ENCODE measurements around the gene RPS27. TPM values are rescaled to one million over a fixed set of nuclear protein-coding genes. Genes with fewer than 3 reads are reported as not detected.

The RPS27 gene
- total and polyA plus RNA-seq, 10 of the 15 experiments (the other 5 are each of a cell fraction or from before 2014, with no cell fraction given): 2,708 to 14,234 (median 8,874) TPM

DNA sequence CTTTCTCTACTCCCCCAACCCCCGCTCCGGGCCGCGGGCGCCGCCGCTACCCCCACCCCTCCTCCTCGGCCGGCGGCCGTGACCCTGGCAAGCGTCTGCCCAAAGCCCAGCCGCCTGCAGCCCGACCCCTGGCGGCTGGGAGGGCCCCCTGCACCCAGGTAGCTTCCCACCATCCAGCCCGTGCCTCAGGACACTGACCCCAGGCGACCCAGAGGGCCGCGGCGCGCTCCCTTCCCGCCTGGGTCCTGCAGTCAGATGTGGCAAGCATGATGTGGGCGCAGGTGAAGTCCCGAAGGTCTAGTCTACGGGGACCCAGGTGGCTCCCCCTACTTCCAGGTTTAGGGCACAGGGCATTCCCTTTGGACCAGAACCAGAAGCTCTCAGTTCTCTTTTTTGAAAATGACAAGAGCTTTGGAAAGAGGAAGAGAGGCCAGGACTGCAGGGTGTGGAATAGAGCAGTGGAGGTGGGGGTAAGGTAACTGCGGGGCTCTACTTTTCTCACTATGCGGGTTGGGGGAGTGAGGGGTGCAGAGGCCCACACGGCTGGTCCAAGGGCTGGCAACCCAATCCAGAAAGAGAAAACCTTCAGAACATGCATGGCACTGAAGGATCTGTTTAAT, 43.8 kb upstream of the RPS27 start, which contains the start of gene DENND4B (continued):
- TF ChIP-seq, protein P1, sequence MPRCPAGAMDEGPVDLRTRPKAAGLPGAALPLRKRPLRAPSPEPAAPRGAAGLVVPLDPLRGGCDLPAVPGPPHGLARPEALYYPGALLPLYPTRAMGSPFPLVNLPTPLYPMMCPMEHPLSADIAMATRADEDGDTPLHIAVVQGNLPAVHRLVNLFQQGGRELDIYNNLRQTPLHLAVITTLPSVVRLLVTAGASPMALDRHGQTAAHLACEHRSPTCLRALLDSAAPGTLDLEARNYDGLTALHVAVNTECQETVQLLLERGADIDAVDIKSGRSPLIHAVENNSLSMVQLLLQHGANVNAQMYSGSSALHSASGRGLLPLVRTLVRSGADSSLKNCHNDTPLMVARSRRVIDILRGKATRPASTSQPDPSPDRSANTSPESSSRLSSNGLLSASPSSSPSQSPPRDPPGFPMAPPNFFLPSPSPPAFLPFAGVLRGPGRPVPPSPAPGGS (IDR thresholded peaks at IDR 0.05; ENCODE audit: borderline replicate concordance, insufficient read depth, low read depth, low read length, poor library complexity, severe bottlenecking): peak; percentile 83
- TF ChIP-seq NFXL1 (IDR thresholded peaks at IDR 0.05; ENCODE audit: borderline replicate concordance) (no peak), NR2F1 (conservative IDR thresholded peaks at IDR 0.05) (peak; percentile 87), YY1 (IDR thresholded peaks at IDR 0.05; ENCODE audit: low read depth, low read length) (peak; percentile 73; the same call in 1 of the 2 replicates), POU2F2 (IDR thresholded peaks at IDR 0.05; ENCODE audit: borderline replicate concordance, low read depth, low read length) (peak; percentile 33; the same call in 1 of the 3 replicates), TCF3 (IDR thresholded peaks at IDR 0.05; ENCODE audit: borderline replicate concordance, insufficient read depth, low read depth, low read length) (peak; percentile 51; the same call in 1 of the 2 replicates), ZNF24 (IDR thresholded peaks at IDR 0.05) (no peak), SMC3 (IDR thresholded peaks at IDR 0.05; ENCODE audit: borderline replicate concordance, low read length) (peak; percentile 65; the same call in 1 of the 2 replicates), ZZZ3 (IDR thresholded peaks at IDR 0.05; ENCODE audit: control insufficient read depth, insufficient read length, low read depth) (no peak), PML (IDR thresholded peaks at IDR 0.05; ENCODE audit: low read length) (peak; percentile 53; the same call in 1 of the 2 replicates), DPF2 (IDR thresholded peaks at IDR 0.05) (no peak), MTA2 (IDR thresholded peaks at IDR 0.05; ENCODE audit: low read depth) (0 out of 2 replicates have a peak, but pooled peaks have one; percentile 13), CEBPB (IDR thresholded peaks at IDR 0.05; ENCODE audit: borderline replicate concordance in 1 of 2, low read depth in 2 of 2, low read length in 2 of 2) (no peak), NBN (IDR thresholded peaks at IDR 0.05) (peak; percentile 59; the same call in 1 of the 2 replicates), ZNF207 (IDR thresholded peaks at IDR 0.05; ENCODE audit: borderline replicate concordance) (no peak), BCL11A (IDR thresholded peaks at IDR 0.05; ENCODE audit: low read depth, low read length) (0 out of 2 replicates have a peak, but pooled peaks have one; percentile 4), MEF2A (IDR thresholded peaks at IDR 0.05; ENCODE audit: insufficient read depth, low read depth, low read length) (0 out of 2 replicates have a peak, but pooled peaks have one; percentile 15), NFYB (IDR thresholded peaks at IDR 0.05; ENCODE audit: insufficient read depth, low read depth, low read length) (no peak)
- TF ChIP-seq, protein P2, sequence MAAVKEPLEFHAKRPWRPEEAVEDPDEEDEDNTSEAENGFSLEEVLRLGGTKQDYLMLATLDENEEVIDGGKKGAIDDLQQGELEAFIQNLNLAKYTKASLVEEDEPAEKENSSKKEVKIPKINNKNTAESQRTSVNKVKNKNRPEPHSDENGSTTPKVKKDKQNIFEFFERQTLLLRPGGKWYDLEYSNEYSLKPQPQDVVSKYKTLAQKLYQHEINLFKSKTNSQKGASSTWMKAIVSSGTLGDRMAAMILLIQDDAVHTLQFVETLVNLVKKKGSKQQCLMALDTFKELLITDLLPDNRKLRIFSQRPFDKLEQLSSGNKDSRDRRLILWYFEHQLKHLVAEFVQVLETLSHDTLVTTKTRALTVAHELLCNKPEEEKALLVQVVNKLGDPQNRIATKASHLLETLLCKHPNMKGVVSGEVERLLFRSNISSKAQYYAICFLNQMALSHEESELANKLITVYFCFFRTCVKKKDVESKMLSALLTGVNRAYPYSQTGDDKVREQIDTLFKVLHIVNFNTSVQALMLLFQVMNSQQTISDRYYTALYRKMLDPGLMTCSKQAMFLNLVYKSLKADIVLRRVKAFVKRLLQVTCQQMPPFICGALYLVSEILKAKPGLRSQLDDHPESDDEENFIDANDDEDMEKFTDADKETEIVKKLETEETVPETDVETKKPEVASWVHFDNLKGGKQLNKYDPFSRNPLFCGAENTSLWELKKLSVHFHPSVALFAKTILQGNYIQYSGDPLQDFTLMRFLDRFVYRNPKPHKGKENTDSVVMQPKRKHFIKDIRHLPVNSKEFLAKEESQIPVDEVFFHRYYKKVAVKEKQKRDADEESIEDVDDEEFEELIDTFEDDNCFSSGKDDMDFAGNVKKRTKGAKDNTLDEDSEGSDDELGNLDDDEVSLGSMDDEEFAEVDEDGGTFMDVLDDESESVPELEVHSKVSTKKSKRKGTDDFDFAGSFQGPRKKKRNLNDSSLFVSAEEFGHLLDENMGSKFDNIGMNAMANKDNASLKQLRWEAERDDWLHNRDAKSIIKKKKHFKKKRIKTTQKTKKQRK (IDR thresholded peaks at IDR 0.05; ENCODE audit: low read depth, low read length): no peak
- TF ChIP-seq, protein P3, sequence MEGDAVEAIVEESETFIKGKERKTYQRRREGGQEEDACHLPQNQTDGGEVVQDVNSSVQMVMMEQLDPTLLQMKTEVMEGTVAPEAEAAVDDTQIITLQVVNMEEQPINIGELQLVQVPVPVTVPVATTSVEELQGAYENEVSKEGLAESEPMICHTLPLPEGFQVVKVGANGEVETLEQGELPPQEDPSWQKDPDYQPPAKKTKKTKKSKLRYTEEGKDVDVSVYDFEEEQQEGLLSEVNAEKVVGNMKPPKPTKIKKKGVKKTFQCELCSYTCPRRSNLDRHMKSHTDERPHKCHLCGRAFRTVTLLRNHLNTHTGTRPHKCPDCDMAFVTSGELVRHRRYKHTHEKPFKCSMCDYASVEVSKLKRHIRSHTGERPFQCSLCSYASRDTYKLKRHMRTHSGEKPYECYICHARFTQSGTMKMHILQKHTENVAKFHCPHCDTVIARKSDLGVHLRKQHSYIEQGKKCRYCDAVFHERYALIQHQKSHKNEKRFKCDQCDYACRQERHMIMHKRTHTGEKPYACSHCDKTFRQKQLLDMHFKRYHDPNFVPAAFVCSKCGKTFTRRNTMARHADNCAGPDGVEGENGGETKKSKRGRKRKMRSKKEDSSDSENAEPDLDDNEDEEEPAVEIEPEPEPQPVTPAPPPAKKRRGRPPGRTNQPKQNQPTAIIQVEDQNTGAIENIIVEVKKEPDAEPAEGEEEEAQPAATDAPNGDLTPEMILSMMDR (IDR thresholded peaks at IDR 0.05 in 2 of 3, conservative IDR thresholded peaks at IDR 0.05 in 1 of 3; ENCODE audit: control insufficient read depth in 2 of 3, extremely low read depth in 1 of 3, insufficient read depth in 1 of 3, low read depth in 3 of 3, low read length in 3 of 3): peak; percentile 78 to 95 (median 90)
- TF ChIP-seq, protein P4, sequence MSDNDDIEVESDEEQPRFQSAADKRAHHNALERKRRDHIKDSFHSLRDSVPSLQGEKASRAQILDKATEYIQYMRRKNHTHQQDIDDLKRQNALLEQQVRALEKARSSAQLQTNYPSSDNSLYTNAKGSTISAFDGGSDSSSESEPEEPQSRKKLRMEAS (IDR thresholded peaks at IDR 0.05; ENCODE audit: low read depth, low read length): no peak
- TF ChIP-seq, protein P5, sequence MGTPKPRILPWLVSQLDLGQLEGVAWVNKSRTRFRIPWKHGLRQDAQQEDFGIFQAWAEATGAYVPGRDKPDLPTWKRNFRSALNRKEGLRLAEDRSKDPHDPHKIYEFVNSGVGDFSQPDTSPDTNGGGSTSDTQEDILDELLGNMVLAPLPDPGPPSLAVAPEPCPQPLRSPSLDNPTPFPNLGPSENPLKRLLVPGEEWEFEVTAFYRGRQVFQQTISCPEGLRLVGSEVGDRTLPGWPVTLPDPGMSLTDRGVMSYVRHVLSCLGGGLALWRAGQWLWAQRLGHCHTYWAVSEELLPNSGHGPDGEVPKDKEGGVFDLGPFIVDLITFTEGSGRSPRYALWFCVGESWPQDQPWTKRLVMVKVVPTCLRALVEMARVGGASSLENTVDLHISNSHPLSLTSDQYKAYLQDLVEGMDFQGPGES (IDR thresholded peaks at IDR 0.05): no peak
